Measurements from ENCODE around the gene TANGO2.
A peak's percentile ranks its signal among the peaks of the same experiment; 100 is the strongest.

Gene TANGO2

GRCh38 chr22:20036084-20036482 lies 15.2 kb downstream of the TANGO2 start:
- TF ChIP-seq CTCF (IDR thresholded peaks at IDR 0.05; ENCODE audit: low read depth, low read length, missing control alignments): no peak
- DNase-seq (ENCODE audit: low read depth): peak; percentile 64
- no peak overlapping the region; the same call in 1 of the 2 replicates for H3K4me3 ChIP-seq (ENCODE audit: low read depth, low read length)

- H3K4me3 ChIP-seq (ENCODE audit: low read depth, low read length): peak overlapping the region; percentile 1
- TF ChIP-seq CTCF (IDR thresholded peaks at IDR 0.05; ENCODE audit: low read depth, low read length, missing control alignments): no peak
- no peak for DNase-seq (ENCODE audit: low read depth)
Measured at GRCh38 chr22:20036535-20037392, 15.9 kb downstream of the TANGO2 start.

- TF ChIP-seq CTCF (IDR thresholded peaks at IDR 0.05; ENCODE audit: low read depth, low read length, missing control alignments): no peak
- DNase-seq (ENCODE audit: low read depth): peak; percentile 36
- no peak overlapping the region for H3K4me3 ChIP-seq (ENCODE audit: low read depth, low read length)
Measured at GRCh38 chr22:20037419-20037818, 16.5 kb downstream of the TANGO2 start.

- H3K4me3 ChIP-seq (ENCODE audit: low read depth, low read length): no peak overlapping the region
- DNase-seq (ENCODE audit: low read depth): no peak
- TF ChIP-seq CTCF (IDR thresholded peaks at IDR 0.05; ENCODE audit: low read depth, low read length, missing control alignments): no peak
Measured at GRCh38 chr22:20038574-20038973, 17.7 kb downstream of the TANGO2 start.

- DNase-seq (ENCODE audit: low read depth): no peak
- H3K4me3 ChIP-seq (ENCODE audit: low read depth, low read length): no peak overlapping the region
- TF ChIP-seq CTCF (IDR thresholded peaks at IDR 0.05; ENCODE audit: low read depth, low read length, missing control alignments): no peak
Measured at GRCh38 chr22:20039683-20040325, 18.9 kb downstream of the TANGO2 start.

- TF ChIP-seq CTCF (IDR thresholded peaks at IDR 0.05; ENCODE audit: low read depth, low read length, missing control alignments): no peak
- no peak for DNase-seq (ENCODE audit: low read depth)
- no peak overlapping the region for H3K4me3 ChIP-seq (ENCODE audit: low read depth, low read length)
Measured at GRCh38 chr22:20040327-20041200, 19.7 kb downstream of the TANGO2 start.
